ENCODE measurements around the gene MYADM.

The MYADM gene

GRCh38 chr19:53915000-53915399 is 47.3 kb downstream of the MYADM start:
- no peak for DNase-seq (ENCODE audit: low read depth, low spot score)

GRCh38 chr19:53916004-53916403 is 48.3 kb downstream of the MYADM start:
- no peak for DNase-seq (ENCODE audit: low read depth, low spot score)

GRCh38 chr19:53917356-53917755 is 49.7 kb downstream of the MYADM start:
- no peak for DNase-seq (ENCODE audit: low read depth, low spot score)
